RPMI7951 (cell line): ENCODE measurements around the gene KIN. TPM values are rescaled to one million over a fixed set of nuclear protein-coding genes. Genes with fewer than 3 reads are reported as not detected.
"Not testable (repeated sequence)": the region's sequence is repeated elsewhere in the genome, so short reads cannot be mapped to it uniquely, and the experiment has no call there.

Source experiments
- DNase-seq: peaks from one replicate; pipeline ENCODE4 v3.0.0-alpha.2; 2012; ENCODE audit warnings: low read depth
- total RNA-seq: library from RNA; depleted of rRNA; stranded (reverse); fragments of >200 nt; shearing (Covaris generic); gene quantifications from 2 replicates; pipeline ENCODE4 v1.2.3, GENCODE V29; 2014

Gene KIN
- total RNA-seq, 1 experiment from 2014 or later, result 27.5 TPM

DNA sequence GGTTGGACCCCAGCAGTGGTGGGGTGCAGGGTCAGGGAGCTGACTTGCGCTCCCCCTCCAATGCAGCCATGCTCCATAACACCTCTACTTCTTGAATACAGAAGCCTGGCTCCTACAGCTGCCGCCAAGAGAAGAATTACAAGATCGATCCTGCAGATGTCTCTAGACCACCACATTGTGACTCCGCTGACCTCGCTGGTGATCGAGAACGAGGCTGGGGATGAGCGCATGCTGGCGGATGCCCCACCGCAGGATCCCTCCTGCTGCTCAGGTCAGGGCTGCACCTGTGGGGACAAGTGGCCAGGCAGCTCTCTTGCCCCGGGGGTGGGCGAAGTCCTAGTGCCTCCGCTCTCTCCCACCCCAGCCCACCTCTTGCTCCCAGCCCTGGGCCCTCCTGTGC, 53.0 kb downstream of the KIN start:
- DNase-seq, result no peak

DNA sequence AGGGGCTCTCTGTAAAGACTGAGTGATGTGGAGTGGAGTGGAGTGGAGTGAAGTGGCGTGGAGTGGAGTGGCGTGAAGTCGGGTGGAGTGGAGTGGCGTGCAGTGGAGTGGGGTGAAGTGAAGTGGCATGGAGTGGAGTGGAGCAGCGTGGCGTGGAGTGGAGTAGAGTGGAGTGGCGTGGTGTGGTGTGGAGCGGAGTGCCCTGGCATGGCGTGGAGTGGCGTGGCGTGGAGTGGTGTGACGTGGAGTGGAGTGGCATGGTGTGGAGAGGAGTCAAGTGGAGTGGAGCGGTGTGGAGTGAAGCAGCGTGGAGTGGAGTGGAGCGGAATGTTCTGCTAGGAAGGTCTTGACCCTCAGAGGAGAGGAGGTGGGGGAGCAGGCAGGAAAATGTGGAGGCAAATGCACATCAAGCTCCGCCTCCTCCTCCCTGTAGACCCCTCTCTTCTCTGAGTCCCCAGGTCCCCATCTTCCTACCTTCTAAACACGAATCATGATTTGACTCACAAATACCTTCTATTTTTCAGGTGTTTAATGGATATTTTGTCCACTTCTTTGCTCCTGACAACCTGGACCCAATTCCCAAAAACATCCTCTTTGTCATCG, 64.8 kb downstream of the KIN start:
- no peak for DNase-seq

DNA sequence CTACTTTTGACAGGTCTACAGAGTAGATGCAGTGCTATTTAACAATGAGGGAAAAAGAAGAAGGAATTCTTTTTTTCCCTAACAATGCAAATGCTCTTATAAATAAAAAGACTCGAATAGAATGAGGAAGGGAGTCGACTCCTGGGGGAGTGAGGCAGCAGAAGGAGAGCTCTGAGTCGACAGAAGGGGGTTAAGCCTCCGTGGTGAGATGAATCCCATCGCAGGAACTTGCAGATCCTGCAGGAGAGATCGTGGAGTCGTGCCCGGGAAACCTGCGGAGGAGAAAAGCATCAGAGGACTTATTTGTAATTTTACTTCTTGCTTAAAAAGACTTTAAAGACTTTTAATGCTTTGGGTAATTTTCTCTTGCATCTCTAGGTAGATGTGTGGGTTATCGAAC, 67.3 kb downstream of the KIN start:
- DNase-seq, result no peak

DNA sequence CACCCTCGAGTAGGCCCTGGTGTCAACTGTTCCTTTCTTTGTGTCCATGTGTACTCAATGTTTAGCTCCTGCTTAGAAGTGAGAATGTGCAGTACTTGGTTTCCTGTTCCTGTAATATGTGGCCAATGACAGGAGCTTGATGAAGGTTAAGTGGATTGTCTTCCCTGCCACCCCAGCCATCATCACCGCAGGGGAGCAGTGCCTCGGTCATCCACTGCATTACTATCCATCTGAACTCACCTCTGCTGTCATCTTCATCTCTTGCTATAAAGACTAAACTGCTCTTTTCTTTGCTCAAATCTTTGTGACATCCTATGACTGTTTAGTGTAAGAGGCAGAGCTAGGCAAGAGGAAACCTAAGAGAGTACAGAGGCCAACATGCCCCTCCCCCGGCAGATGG, 69.1 kb downstream of the KIN start:
- DNase-seq, result no peak

DNA sequence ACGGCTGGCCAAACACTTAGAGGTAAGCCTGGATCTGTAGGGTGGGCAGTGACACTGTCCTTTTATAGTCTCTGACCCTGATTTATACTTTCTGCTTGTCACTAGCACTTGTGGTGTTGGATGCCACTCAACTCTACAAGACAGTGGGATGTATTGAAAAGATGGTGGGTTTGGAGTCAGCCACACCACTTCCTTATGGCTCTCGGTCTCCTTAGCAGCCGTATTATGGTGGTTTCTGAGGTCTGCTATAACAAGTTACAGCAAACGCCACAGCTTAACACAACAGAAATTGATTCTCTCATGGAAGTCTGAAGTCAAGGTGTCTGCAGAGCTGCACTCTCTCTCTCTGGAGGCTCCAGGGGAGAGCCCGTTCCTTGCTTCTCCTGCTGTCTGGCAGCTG, 70.0 kb downstream of the KIN start:
- no peak for DNase-seq

DNA sequence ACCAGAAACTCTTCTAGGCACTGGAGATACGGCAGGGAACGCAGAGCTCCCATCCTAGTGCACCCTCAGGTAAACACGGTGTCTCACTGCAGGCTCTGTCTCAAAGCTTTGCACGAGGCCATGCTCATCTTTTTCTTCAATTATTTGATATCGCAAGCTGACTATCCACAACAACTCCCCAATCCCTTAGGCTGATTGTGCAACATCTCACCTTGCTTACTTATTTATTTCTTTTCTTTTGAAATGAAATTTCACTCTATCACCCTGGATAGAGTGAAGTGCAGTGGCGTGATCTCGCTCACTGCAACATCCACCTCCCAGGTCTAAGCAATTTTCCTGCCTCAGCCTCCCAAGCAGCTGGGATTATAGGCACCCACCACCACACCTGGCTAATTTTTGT, 72.3 kb downstream of the KIN start:
- no peak for DNase-seq

DNA sequence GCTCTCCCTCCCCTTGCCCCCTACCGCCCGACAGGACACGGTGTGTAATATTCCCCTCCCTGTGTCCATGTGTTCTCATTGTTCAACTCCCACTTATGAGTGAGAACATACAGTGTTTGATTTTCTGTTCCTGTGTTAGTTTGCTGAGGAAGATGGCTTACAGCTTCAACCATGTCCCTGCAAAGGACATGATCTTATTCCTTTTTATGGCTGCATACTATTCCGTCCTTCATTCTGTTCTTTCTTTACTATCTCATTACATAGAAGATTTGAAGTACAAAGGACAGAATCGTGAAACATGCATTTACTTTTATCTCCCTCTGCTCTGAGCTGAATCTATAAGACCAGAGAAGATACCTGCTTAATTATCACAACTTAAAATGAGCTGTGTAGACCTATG, 76.7 kb downstream of the KIN start:
- not testable (repeated sequence) for DNase-seq

DNA sequence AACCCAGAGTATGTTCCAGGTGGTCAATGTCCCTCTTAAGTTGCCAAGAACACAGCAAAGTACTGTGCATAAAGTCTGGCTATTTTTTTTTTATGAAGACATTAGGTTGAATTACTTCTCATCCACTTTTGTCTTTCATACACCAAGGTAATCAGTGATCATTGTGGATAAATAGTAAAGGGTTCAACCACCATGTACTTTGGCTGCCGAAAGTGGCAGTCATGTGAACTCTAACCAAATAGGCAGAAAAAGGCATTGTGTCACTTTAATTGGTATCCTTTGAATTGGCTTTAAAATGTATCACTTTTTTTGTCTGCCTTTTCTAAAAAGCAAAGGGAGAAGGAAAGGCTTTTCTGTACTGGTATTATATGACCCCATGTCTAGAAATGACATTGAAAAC, 77.3 kb downstream of the KIN start:
- no peak for DNase-seq

DNA sequence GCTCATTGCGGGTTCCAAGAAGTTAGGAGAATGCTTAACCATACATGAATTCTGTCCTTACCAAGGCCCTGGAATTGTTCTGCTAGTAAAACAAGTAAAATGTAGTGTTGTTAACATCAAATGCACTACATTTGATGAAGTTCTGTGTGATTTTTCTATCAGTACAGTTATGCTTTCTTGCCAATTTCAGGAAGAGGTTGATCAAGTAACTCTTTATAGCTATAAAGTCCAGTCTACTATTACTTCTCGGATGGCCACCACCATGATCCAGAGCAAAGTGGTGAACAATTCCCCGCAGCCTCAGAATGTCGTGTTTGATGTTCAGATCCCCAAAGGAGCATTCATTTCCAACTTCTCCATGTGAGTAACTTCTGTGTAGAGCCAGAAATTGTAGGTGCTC, 79.0 kb downstream of the KIN start:
- no peak for DNase-seq

DNA sequence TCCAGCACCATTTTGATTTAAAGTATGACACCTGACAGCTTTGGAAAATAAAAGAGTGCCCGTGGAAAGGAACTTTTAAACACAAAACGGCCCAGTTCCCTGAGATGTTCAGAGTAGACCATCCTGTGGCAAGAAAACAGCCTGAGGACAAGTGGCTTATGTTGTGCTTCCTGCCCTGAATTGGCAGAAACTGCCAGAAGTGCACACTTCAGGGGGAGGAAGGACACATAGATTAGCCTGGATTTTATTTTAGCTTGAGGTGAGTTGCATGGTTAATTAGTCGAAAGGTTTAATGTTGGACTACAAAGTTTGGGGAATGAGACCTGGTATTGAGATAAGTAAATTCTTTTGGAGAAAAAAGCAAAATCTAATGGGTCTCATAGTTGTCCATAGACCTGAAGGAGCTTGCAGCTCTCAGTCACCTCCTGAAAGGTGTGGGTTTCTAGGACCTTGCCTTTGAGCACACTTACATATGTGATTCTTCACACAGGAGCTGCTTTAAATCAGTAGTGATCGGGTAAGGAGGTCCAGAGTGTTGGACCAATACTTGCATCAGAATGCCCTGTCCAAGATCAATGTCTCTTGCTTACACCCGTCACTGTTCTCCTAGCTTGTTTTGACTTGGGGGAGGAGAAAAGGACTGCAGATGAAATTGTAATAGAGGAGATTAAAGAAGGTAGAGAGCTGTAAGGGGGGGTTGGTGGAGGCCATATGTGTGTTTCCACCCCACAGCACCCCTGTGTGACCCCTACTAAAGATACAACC, 79.8 kb downstream of the KIN start:
- no peak for DNase-seq

DNA sequence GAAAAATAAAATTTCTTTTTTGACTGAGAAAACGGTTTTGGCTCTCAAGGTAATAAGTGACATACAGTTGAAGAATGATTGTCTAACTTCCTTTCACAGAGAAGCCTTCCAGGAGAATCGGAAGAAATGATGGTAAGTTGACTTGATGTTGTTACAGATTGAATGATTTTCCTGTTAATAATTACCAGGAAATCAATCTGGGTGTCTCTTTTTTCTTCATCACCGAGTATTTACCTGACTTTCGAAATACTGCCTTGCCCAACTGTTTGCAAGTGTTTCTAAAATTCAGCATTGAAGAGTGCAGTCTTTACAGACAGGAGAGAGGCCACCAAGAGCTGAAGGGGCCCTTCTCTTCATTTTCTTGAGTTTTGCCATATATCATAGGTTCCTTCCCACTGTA, 80.7 kb downstream of the KIN start:
- no peak for DNase-seq

DNA sequence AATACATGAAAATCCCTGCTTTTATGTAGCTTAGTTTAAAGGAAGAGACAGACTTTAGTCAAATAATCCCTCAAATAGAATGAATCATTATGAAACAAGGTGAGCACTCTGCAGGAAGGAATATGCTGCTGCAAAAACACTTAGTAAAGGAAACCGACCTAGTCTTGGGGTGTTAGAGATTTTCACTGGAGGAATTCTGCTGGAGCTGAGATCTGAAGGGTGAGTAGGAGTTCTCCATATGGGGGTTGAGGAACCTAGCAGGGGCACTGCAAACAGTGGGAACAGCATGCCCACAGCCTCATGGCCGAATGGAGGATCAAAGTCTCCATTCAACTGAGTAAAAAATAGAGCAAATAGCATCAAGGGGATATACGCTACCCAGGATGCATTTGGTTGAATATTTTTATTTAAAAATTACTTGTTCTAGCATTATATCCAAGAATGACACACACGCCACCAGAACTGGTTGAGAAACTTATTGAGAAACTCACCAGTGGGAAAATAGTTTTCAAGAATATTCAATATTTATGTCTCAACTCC, 81.2 kb downstream of the KIN start:
- no peak for DNase-seq

DNA sequence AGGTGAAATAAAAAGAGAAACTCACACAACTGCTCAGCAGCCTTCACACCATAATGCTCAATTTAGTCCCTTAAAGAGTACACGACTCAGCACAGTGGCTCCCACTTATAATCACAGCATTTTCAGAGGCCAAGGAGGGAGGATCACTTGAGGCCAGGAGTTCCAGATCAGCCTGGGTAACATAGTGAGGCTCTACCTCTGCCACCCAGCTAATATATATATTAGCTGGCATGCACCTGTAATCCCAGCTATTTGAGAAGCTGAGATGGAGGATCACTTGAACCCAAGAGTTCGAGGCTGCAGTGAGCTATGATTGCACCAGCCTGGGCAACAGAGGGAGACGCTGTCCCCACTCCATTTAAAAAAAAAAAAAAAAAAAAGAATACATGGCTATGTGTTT, 82.5 kb downstream of the KIN start:
- DNase-seq, result no peak

DNA sequence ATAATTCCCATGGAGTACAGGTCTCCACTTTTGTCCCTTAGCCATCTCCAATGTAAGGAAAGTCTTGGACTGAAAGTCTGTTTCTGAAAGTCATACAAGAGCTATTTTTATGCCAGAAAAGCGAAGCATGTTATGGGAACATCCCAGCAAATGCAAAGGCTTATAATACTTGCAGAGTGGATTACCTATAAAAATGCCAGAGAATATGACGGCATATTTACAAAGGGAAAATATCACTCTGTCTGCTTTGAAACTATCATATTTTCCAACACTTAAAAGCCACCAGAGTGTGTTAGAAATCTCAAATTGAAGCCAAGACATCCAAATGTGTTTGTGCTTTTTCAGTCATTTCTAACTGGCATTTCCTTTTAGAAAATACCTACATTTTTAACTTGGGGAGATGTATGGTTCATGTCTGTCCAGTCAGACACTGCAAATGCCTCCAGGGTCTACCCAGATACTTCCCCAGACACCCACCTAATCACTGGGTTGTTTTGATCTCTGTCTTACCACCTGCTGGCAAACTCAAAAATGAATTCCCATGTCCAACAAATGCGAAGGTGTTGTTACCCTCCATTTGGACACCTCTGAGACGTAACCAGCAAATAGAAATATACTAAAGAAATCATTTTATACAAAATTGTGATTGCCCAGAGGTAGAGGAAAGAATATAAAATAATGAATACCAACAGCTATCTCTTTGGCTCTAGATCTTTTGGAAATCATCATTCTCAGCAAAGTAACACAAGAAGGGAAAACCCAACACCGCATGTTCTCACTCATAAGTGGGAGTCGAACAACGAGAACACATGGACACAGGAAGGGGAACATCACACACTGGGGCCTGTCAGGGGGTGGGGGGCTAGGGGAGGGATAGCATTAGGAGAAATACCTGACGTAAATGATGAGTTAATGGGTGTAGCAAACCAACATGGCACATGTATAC, 83.4 kb downstream of the KIN start:
- no peak for DNase-seq

DNA sequence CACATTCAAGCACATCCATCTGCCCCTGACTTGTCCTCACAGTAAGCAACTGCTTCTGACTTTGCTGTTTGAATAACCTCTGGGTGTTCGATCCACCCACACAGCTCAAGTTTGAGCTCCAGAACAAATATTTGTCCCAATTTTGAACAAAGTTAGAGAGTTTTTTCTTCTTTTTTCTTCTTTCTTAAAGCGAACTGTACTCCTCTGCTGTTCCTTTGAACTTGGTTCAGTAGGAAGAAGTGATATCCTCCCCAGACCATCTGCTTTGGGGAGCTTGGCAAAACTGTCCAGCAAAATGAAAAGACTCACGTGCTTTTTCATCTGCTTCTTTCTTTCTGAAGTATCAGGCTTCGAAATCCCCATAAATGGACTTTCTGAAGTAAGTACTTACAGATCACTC, 84.7 kb downstream of the KIN start, which contains the start of gene ITIH2:
ITIH2 (plus strand) TSS at position 177 of the 400 bp plus-strand sequence; CDS start at position 296, 119 bp downstream.
- no peak for DNase-seq

DNA sequence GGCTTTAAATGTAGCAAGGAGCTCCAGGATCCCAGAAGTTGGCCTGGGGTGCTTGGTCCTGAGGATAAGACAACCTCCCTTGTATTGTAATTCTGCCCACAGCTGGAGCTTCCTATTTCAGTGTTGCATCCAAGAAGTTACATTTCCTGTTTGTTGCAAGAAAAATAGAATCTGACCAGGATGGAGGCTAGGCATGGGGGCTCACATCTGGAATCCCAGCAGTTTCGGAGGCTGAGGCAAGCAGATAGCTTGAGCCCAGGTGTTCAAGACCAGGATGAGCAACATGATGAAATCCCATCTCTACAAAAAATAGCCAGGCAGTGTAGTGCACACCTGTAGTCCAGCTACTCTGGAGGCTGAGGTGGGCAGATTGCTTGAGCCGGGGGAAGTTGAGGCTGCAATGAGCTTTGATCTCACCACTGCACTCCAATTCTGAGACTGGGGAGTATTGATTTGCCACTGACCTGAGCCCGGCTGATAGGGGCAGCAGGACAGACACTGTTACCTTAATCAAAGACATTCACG, 85.4 kb downstream of the KIN start:
- DNase-seq, result no peak

DNA sequence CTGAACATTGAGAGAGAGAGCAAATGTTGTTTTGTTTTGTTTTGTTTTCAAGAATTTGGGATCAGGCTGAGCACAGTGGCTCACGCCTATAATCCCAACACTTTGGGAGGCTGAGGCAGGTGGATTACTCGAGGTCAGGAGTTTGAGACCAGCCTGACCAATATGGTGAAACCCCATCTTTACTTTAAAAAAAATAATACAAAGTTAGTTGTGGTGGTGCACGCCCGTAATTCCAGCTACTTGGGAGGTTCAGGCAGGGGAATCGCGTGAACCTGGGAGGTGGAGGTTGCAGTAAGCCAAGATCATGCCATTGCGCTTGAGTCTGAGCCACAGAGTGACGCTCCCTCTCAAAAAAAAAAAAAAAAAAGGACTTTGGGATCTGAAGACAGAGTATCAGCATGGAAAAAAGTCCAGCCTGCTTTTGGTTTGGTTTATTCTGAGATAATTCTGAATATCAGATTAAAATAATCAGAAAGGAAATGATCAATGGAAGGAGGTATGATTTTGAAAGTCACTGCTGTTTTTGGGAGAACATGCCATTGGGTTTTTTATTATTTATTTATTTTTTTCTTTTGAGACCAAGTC, 86.5 kb downstream of the KIN start:
- no peak for DNase-seq
